Mammary epithelial cell (primary cell): ENCODE results near the gene SIDT1.

ENCODE experiments used
- EZH2 ChIP-seq: IDR thresholded peaks from 2 replicates; pipeline ENCODE4 v1.6.1; 2012; ENCODE audit warnings: low read length, inconsistent platforms, borderline replicate concordance
- TF ChIP-seq, protein P1 (sequence below), 2 donors: IDR thresholded peaks in 1 of 2; conservative IDR thresholded peaks in 1 of 2; 2 replicates each; pipeline ENCODE4 v1.5.1; 2011 to 2012; ENCODE audit warnings: inconsistent platforms in 2 of 2, low read length in 2 of 2, mild to moderate bottlenecking in 2 of 2, control low read depth in 1 of 2, low read depth in 1 of 2; ENCODE audit not compliant: insufficient read depth in 1 of 2; ENCODE audit errors: extremely low read depth in 1 of 2

DNA sequence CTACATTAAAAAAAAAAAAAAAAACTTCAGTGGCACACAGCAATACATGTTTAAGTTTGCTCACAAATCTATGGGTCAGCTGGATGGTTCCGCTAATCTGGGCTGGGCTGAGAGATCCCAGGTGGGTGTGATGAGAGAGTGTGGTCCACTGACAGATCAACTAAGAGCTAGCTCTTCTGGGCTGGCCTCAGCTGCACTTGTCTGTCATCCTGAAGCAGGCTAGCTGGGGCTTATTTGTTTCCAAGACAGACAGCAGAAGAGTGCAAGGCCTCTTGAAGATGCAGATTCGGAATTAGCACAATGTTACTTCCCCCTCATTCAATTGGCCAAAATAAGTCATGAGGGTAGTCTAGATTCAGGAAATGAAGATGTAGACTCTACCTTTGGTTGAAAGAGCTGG, 56.5 kb downstream of the SIDT1 start:
- TF ChIP-seq, protein P1, sequence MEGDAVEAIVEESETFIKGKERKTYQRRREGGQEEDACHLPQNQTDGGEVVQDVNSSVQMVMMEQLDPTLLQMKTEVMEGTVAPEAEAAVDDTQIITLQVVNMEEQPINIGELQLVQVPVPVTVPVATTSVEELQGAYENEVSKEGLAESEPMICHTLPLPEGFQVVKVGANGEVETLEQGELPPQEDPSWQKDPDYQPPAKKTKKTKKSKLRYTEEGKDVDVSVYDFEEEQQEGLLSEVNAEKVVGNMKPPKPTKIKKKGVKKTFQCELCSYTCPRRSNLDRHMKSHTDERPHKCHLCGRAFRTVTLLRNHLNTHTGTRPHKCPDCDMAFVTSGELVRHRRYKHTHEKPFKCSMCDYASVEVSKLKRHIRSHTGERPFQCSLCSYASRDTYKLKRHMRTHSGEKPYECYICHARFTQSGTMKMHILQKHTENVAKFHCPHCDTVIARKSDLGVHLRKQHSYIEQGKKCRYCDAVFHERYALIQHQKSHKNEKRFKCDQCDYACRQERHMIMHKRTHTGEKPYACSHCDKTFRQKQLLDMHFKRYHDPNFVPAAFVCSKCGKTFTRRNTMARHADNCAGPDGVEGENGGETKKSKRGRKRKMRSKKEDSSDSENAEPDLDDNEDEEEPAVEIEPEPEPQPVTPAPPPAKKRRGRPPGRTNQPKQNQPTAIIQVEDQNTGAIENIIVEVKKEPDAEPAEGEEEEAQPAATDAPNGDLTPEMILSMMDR (conservative IDR thresholded peaks at IDR 0.05 in 1 of 2, IDR thresholded peaks at IDR 0.05 in 1 of 2; ENCODE audit: extremely low read depth in 1 of 2, insufficient read depth in 1 of 2, low read depth in 1 of 2, low read length in 2 of 2): no peak
- no peak for TF ChIP-seq EZH2
